Measurements from ENCODE around the gene CPEB1.
A peak's percentile ranks its signal among the peaks of the same experiment; 100 is the strongest.

CPEB1 gene

GRCh38 chr15:82663186-82663600 lies 16.0 kb upstream of the CPEB1 start:
- no peak for TF ChIP-seq CTCF (IDR thresholded peaks at IDR 0.05; ENCODE audit: extremely low read depth, insufficient read depth, missing control alignments)
- peak; percentile 70 for DNase-seq (ENCODE audit: low spot score)
- in situ Hi-C loops (cut with MboI; ENCODE audit: low pct_unique_long_range_greater_than_20kb, low sequenced_read_pairs, unreplicated experiment) = no loop called here

GRCh38 chr15:82662641-82663040 lies 15.5 kb upstream of the CPEB1 start:
- TF ChIP-seq CTCF (IDR thresholded peaks at IDR 0.05; ENCODE audit: extremely low read depth, insufficient read depth, missing control alignments) = no peak
- in situ Hi-C loops (cut with MboI; ENCODE audit: low pct_unique_long_range_greater_than_20kb, low sequenced_read_pairs, unreplicated experiment) = no loop called here
- no peak for DNase-seq (ENCODE audit: low spot score)

- TF ChIP-seq CTCF (IDR thresholded peaks at IDR 0.05; ENCODE audit: extremely low read depth, insufficient read depth, missing control alignments) = no peak
- in situ Hi-C loops (cut with MboI; ENCODE audit: low pct_unique_long_range_greater_than_20kb, low sequenced_read_pairs, unreplicated experiment) = no loop called here
- DNase-seq (ENCODE audit: low spot score) = no peak
Observed at GRCh38 chr15:82660378-82660777, 13.2 kb upstream of the CPEB1 start.

- in situ Hi-C loops (cut with MboI; ENCODE audit: low pct_unique_long_range_greater_than_20kb, low sequenced_read_pairs, unreplicated experiment) = no loop called here
- DNase-seq (ENCODE audit: low spot score) = no peak
- TF ChIP-seq CTCF (IDR thresholded peaks at IDR 0.05; ENCODE audit: extremely low read depth, insufficient read depth, missing control alignments) = no peak
Observed at GRCh38 chr15:82656641-82657266, 9.6 kb upstream of the CPEB1 start.

GRCh38 chr15:82655606-82656005 lies 8.4 kb upstream of the CPEB1 start:
- in situ Hi-C loops (cut with MboI; ENCODE audit: low pct_unique_long_range_greater_than_20kb, low sequenced_read_pairs, unreplicated experiment) = no loop called here
- TF ChIP-seq CTCF (IDR thresholded peaks at IDR 0.05; ENCODE audit: extremely low read depth, insufficient read depth, missing control alignments) = no peak
- DNase-seq (ENCODE audit: low spot score) = no peak

GRCh38 chr15:82653483-82654168 lies 6.5 kb upstream of the CPEB1 start:
- no peak for DNase-seq (ENCODE audit: low spot score)
- in situ Hi-C loops (cut with MboI; ENCODE audit: low pct_unique_long_range_greater_than_20kb, low sequenced_read_pairs, unreplicated experiment) = no loop called here
- no peak for TF ChIP-seq CTCF (IDR thresholded peaks at IDR 0.05; ENCODE audit: extremely low read depth, insufficient read depth, missing control alignments)

Measured in GM13977 (cell line).